HEK293 (cell line): ENCODE data around the gene ZNF552.
"Not testable (repeated sequence)": the region's sequence is repeated elsewhere in the genome, so short reads cannot be mapped to it uniquely, and the experiment has no call there.

Experiments
- CTCF ChIA-PET: fragments of 350-600 bp; formaldehyde crosslinking; extraction: SDS; loops from one replicate; lab custom pipeline; 2021; ENCODE audit warnings: antibody characterized with exemption; lab: Yijun Ruan, JAX
- POLR2A ChIA-PET: fragments of 300-600 bp; formaldehyde crosslinking; extraction: SDS; loops from one replicate; lab custom pipeline; 2020; ENCODE audit warnings: antibody characterized with exemption, inconsistent platforms; lab: Yijun Ruan, JAX
- H3K27ac ChIP-seq: fragments of 200-500 bp; sonication (Bioruptor generic); 2 replicates; pipeline ENCODE4 v1.5.1; 2014; ENCODE audit warnings: low read depth, low read length, control low read depth, inconsistent platforms; ENCODE audit errors: extremely low read depth
- H3K36me3 ChIP-seq, 2 experiments: fragments of 200-500 bp in 1 of 2; sonication (Bioruptor generic) in 1 of 2; 1 replicate in 1 of 2; 2 replicates in 1 of 2; pipeline ENCODE4 v1.5.1; 2014 to 2017; ENCODE audit warnings: inconsistent platforms in 2 of 2, low read length in 2 of 2; ENCODE audit not compliant: control insufficient read depth in 2 of 2, insufficient read depth in 1 of 2
- H3K4me1 ChIP-seq: fragments of 200-500 bp; sonication (Bioruptor generic); 2 replicates; pipeline ENCODE4 v1.5.1; 2014; ENCODE audit warnings: mild to moderate bottlenecking, low read length, inconsistent platforms; ENCODE audit not compliant: control insufficient read depth, insufficient read depth
- H3K4me3 ChIP-seq: 2 replicates; pipeline ENCODE4 v1.5.1; 2011; ENCODE audit warnings: low read depth, mild to moderate bottlenecking, control low read depth, low read length, moderate library complexity
- H3K9me3 ChIP-seq: fragments of 200-500 bp; sonication (Bioruptor generic); 2 replicates; pipeline ENCODE4 v1.5.1; 2014; ENCODE audit warnings: low read depth, low read length, inconsistent platforms; ENCODE audit not compliant: control insufficient read depth, insufficient read depth
- HOXC10 ChIP-seq: sonication (generic); formaldehyde crosslinking; IDR thresholded peaks from 2 replicates; pipeline ENCODE4 v1.8.1; 2023; ENCODE audit warnings: mild to moderate bottlenecking, missing genetic modification reagents
- PBX3 ChIP-seq: sonication (generic); formaldehyde crosslinking; IDR thresholded peaks from 2 replicates; pipeline ENCODE4 v1.8.1; 2022; ENCODE audit warnings: mild to moderate bottlenecking, moderate library complexity, missing genetic modification reagents
- PRDM4 ChIP-seq: fragments of 450-650 bp; formaldehyde crosslinking; IDR thresholded peaks from 2 replicates; pipeline ENCODE4 v1.5.1; 2017; ENCODE audit warnings: missing biosample characterization, missing genetic modification characterization
- ZBTB11 ChIP-seq: fragments of 450-650 bp; formaldehyde crosslinking; conservative IDR thresholded peaks from 2 replicates; pipeline ENCODE4 v1.5.1; 2016; ENCODE audit warnings: low read depth, missing biosample characterization, missing genetic modification characterization
- ZBTB17 ChIP-seq: fragments of 450-650 bp; formaldehyde crosslinking; IDR thresholded peaks from 2 replicates; pipeline ENCODE4 v1.5.1; 2016; ENCODE audit warnings: missing biosample characterization, missing genetic modification characterization
- ZBTB21 ChIP-seq: fragments of 450-650 bp; formaldehyde crosslinking; IDR thresholded peaks from 2 replicates; pipeline ENCODE4 v1.5.1; 2017; ENCODE audit warnings: missing biosample characterization, missing genetic modification characterization
- ZNF10 ChIP-seq: fragments of 450-650 bp; formaldehyde crosslinking; IDR thresholded peaks from 2 replicates; pipeline ENCODE4 v1.5.1; 2017; ENCODE audit warnings: missing biosample characterization, missing genetic modification characterization
- ZNF621 ChIP-seq: fragments of 450-650 bp; formaldehyde crosslinking; IDR thresholded peaks from 2 replicates; pipeline ENCODE4 v1.5.1; 2017; ENCODE audit warnings: missing biosample characterization, missing genetic modification characterization
- ZNF76 ChIP-seq: fragments of 450-650 bp; formaldehyde crosslinking; IDR thresholded peaks from 2 replicates; pipeline ENCODE4; 2016; ENCODE audit warnings: low read depth, missing biosample characterization, missing genetic modification characterization, borderline replicate concordance
- ZSCAN4 ChIP-seq: fragments of 450-650 bp; formaldehyde crosslinking; IDR thresholded peaks from 2 replicates; pipeline ENCODE4 v1.5.1; 2017; ENCODE audit warnings: missing biosample characterization, missing genetic modification characterization

Gene ZNF552

GRCh38 chr19:57862351-57862750, 47.6 kb upstream of the ZNF552 start:
- Histone ChIP-seq H3K36me3 (peaks cover 80 to 91% of the 10 kb centered on the region in 2 experiments), H3K9me3 (peaks cover 11% of the 10 kb centered on the region)
- ChIA-PET CTCF (interaction anchor here (0.7 kb wide), 1 partner anchor 140 kb away, joined by 4 read pairs; no protein-coding TSS in a partner anchor), POLR2A (interaction anchor here (0.6 to 1.3 kb wide), 2 partner anchors 13 to 170 kb away, joined by 3 to 4 read pairs; partner anchors contain the start of gene ZNF587)
- H3K4me3 ChIP-seq, result not testable (repeated sequence)
- peak; percentile 32; the same call in 1 of the 2 replicates for TF ChIP-seq PRDM4 (tag by site-specific recombination)
- TF ChIP-seq, all 188 proteins: peak for 1; not testable (repeated sequence) for 187
- not testable (repeated sequence) for H3K4me1 ChIP-seq, H3K27ac ChIP-seq

- H3K27ac ChIP-seq, H3K4me3 ChIP-seq, H3K4me1 ChIP-seq, CTCF ChIA-PET, H3K9me3 ChIP-seq, POLR2A ChIA-PET: not testable (repeated sequence)
- H3K36me3 ChIP-seq, result peaks cover 46 to 68% of the 10 kb centered on the region in 2 experiments
These were observed 39.4 kb upstream of the ZNF552 start for GRCh38 chr19:57854117-57854516.

GRCh38 chr19:57851812-57852603, 37.3 kb upstream of the ZNF552 start:
- peaks cover 33 to 49% of the 10 kb centered on the region in 2 experiments for H3K36me3 ChIP-seq
- H3K4me1 ChIP-seq, H3K4me3 ChIP-seq, CTCF ChIA-PET, H3K9me3 ChIP-seq, H3K27ac ChIP-seq: not testable (repeated sequence)
- POLR2A ChIA-PET, result interaction anchor here (0.8 kb wide), 1 partner anchor 37 kb away, joined by 4 read pairs; the partner anchor contains the start of gene ZNF552

- TF ChIP-seq ZNF621 (tag by site-specific recombination), result no peak
- TF ChIP-seq ZNF76 (tag by site-specific recombination), result 0 out of 2 replicates have a peak, but pooled peaks have one; percentile 6
- TF ChIP-seq ZNF10, result no peak
- POLR2A ChIA-PET, result interaction anchor here (0.6 kb wide), 1 partner anchor 14 kb away, joined by 4 read pairs; no protein-coding TSS in a partner anchor
- Histone ChIP-seq H3K36me3 (peaks cover 35 to 36% of the 10 kb centered on the region in 2 experiments), H3K27ac (peak overlapping the region; percentile 39; the same call in 1 of the 2 replicates), H3K4me3 (peak overlapping the region; percentile 86), H3K9me3 (no peaks in the 10 kb centered on the region), H3K4me1 (0 out of 2 replicates have a peak, but pooled peaks cover 2% of the 10 kb centered on the region)
- CTCF ChIA-PET, result no interaction called here
These were observed 35.9 kb upstream of the ZNF552 start for GRCh38 chr19:57850553-57851017.

GRCh38 chr19:57849666-57850473, 35.2 kb upstream of the ZNF552 start, which contains the start of gene ZNF587:
Gene ZNF587 (plus strand): TSS chr19:57849859. CDS start chr19:57850039, 180 bp downstream.
- Histone ChIP-seq H3K36me3 (peaks cover 32 to 36% of the 10 kb centered on the region in 2 experiments), H3K4me3 (peak within 1 kb of the TSS; percentile 86), H3K27ac (peak within 1 kb of the TSS; percentile 39; the same call in 1 of the 2 replicates)
- CTCF ChIA-PET, result interaction anchor here (0.6 kb wide), 1 partner anchor 31 kb away, joined by 3 read pairs; no protein-coding TSS in a partner anchor
- POLR2A ChIA-PET, result interaction anchor here (0.6 to 1.0 kb wide), 5 partner anchors 13 to 67 kb away, joined by 3 to 8 read pairs (median 4); partner anchors contain the start of genes ZNF417 and ZNF552
- not testable (repeated sequence) for H3K4me1 ChIP-seq, H3K9me3 ChIP-seq
- TF ChIP-seq ZBTB21 (0 out of 2 replicates have a peak, but pooled peaks have one; percentile 12), ZSCAN4 (tag by site-specific recombination) (peak; percentile 40), ZBTB11 (tag by site-specific recombination) (peak; percentile 85), HOXC10 (CRISPR knock-in tag) (peak; percentile 97; the same call in 1 of the 2 replicates), ZBTB17 (peak; percentile 78), PBX3 (peak; percentile 98)
